T47D (cell line): ENCODE data around the gene EBLN2.

Source experiments
- DNase-seq, 2 experiments: peaks; one replicate each; pipeline versions ENCODE4 v3.0.0 to v3.0.0-alpha.2; 2011 to 2012; ENCODE audit warnings: low read depth in 1 of 2, low spot score in 1 of 2
- JUND ChIP-seq: IDR thresholded peaks from 2 replicates; pipeline ENCODE4 v1.6.1; 2012; ENCODE audit warnings: low read depth
- in situ Hi-C: cut with HindIII; loops from 2 replicates; pipeline ENCODE4 v1.10.0; 2016; ENCODE audit warnings: low sequenced_read_pairs, low pct_unique_long_range_greater_than_20kb

EBLN2 gene

DNA sequence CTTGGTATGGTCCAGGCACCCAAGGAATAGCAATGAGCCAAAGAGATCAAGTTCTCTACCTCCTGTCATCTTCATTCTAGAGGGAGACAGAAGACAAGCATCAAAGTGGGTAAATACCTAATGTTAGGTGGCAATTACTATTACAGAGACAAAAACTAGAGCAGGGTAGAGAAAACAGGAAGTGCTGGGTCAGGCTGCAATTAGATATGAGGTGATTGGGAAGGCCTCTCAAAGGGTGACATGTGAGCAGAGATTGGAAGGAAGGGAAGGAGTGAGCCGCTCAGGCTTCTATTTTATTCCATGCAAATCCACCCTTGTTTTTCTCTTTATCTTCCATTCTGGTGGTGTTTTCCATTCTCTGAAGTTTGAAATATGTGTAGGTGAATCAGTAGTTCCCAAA lies 37.4 kb downstream of the EBLN2 start:
- in situ Hi-C loops: no loop called here
- DNase-seq: no peak
- no peak for TF ChIP-seq JUND

GRCh38 chr3:73100741-73101559 lies 39.5 kb downstream of the EBLN2 start:
- in situ Hi-C loops: no loop called here
- no peak for TF ChIP-seq JUND
- DNase-seq: peak; percentile 70 to 81

GRCh38 chr3:73101881-73102280 lies 40.4 kb downstream of the EBLN2 start:
- no peak for TF ChIP-seq JUND
- in situ Hi-C loops: no loop called here

GRCh38 chr3:73107215-73107614 lies 45.8 kb downstream of the EBLN2 start:
- in situ Hi-C loops: no loop called here
- no peak for TF ChIP-seq JUND

More at GRCh38 chr3:73101881-73102280, 40.4 kb downstream of the EBLN2 start:
- DNase-seq: no peak

GRCh38 chr3:73107676-73108187 lies 46.3 kb downstream of the EBLN2 start:
- no peak for TF ChIP-seq JUND
- in situ Hi-C loops: no loop called here
- no peak for DNase-seq

More at GRCh38 chr3:73107215-73107614, 45.8 kb downstream of the EBLN2 start:
- DNase-seq: no peak

- no peak for TF ChIP-seq JUND
- in situ Hi-C loops: no loop called here
- DNase-seq: no peak
These were observed 47.3 kb downstream of the EBLN2 start for GRCh38 chr3:73108750-73109149.

DNA sequence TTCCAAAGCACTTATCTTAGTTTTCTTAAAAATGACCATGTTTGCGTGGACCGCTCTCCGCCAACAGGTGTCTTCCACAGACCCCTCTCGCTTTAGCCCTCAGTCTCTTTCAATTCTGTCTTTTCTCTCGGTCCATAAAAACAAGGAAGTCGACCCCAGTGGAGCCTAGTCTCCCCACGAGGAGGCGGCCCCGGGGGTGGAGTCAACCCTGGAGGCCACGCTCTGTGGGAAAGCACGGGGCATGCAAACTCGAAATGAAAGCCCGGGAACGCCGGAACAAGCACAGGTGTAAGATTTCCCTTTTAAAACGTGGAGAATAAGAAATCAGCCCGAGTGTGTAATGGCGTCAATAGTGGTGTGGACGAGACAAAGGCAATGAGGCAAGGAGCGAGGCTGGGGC lies 49.1 kb downstream of the EBLN2 start:
- no peak for DNase-seq
- in situ Hi-C loops: no loop called here
- no peak for TF ChIP-seq JUND
